ENCODE data around the gene CD300LD. TPM values are rescaled to one million over a fixed set of nuclear protein-coding genes. Genes with fewer than 3 reads are reported as not detected.

CD300LD gene
- total RNA-seq, 3 donors from 2014 or later (not counting 1 experiment from before 2014, with no cell fraction given), result not detected

DNA sequence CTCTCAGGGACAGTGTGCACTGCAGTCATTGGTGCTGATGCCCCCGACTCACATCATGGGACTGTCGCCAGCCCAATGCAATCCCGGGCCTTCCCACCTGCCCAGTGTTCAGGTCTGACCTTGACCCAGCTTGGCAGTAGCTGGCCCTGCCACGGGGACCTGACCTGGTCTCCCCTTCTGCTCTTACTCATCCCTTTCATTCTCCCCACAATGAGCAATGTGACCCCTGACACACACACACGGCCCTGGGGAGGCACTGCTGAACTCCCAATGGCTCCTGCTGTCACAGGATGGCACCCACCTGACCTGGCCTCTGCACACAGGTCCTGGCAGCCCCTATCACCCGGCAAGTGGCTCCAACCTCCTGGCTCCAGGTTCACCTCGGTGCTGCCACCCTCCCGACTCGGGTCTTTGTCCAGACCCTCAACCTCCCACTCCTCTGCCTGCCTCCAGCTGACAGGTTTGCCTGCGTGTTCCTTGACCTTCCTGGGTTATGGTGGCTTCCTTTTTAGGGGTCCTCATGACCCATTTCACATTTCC is 52.7 kb downstream of the CD300LD start:
- no peaks in the 10 kb centered on the region for H3K9me3 Mint-ChIP-seq
- TF ChIP-seq CTCF (IDR thresholded peaks at IDR 0.05), result no peak
- H3K27ac Mint-ChIP-seq, result peak overlapping the region in 1 of 2 donors; percentile 5
- 76% methylated on average over 10 of the region's 10 CpGs for WGBS (ENCODE audit: insufficient coverage)
- Histone ChIP-seq H3K9me3 (ENCODE audit: control insufficient read depth, insufficient read depth, low read length) (no peaks in the 10 kb centered on the region), H3K4me3 (ENCODE audit: low read length) (no peak overlapping the region), H3K27me3 (ENCODE audit: control insufficient read depth, insufficient read depth, low read length) (no peaks in the 10 kb centered on the region), H3K36me3 (ENCODE audit: control insufficient read depth, insufficient read depth, low read length) (peaks cover 3% of the 10 kb centered on the region), H3K27ac (ENCODE audit: low read length) (no peak overlapping the region), H3K4me1 (ENCODE audit: control insufficient read depth, insufficient read depth, low read length) (peaks cover 13% of the 10 kb centered on the region)
- ATAC-seq (no peak), DNase-seq (no peak)
- no peak overlapping the region for H3K4me3 Mint-ChIP-seq
- peaks cover 0 to 9% of the 10 kb centered on the region in 2 donors for H3K27me3 Mint-ChIP-seq (ENCODE audit: low read depth in 2 of 2)
- intact Hi-C loops (cut with micrococcal nuclease), result no loop called here
- peaks cover 5 to 18% of the 10 kb centered on the region in 2 donors for H3K4me1 Mint-ChIP-seq
- no peaks in the 10 kb centered on the region for H3K36me3 Mint-ChIP-seq

DNA sequence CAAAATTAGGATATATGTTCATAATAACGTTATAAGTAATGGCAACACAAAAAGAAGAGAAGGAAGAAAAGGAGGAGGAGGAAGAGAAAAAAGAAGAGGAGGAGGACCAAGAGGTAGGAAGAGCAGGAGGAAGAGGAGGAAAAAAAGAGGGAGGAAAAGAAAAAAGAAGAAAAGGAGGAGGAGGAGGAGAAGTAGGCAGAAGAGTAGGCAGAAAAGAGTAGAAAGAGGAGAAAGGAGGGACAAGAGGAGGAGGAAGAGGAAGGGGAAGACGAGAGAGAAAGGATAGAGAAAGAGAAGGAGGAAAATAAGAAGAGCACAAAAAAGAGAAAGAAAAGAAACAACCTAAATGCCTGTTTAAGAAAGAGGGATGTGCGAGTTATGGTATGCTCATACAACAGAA is 55.2 kb downstream of the CD300LD start:
- ATAC-seq (no peak), DNase-seq (no peak)
- 79% methylated on average over 3 of the region's 3 CpGs for WGBS (ENCODE audit: insufficient coverage)
- peaks cover 0 to 9% of the 10 kb centered on the region in 2 donors for H3K27me3 Mint-ChIP-seq (ENCODE audit: low read depth in 2 of 2)
- Histone ChIP-seq H3K4me3 (ENCODE audit: low read length) (no peak overlapping the region), H3K36me3 (ENCODE audit: control insufficient read depth, insufficient read depth, low read length) (no peaks in the 10 kb centered on the region), H3K9me3 (ENCODE audit: control insufficient read depth, insufficient read depth, low read length) (no peaks in the 10 kb centered on the region), H3K27ac (ENCODE audit: low read length) (no peak overlapping the region), H3K27me3 (ENCODE audit: control insufficient read depth, insufficient read depth, low read length) (no peaks in the 10 kb centered on the region), H3K4me1 (ENCODE audit: control insufficient read depth, insufficient read depth, low read length) (peaks cover 11% of the 10 kb centered on the region)
- no peaks in the 10 kb centered on the region for H3K36me3 Mint-ChIP-seq
- intact Hi-C loops (cut with micrococcal nuclease), result no loop called here
- peaks cover 16 to 19% of the 10 kb centered on the region in 2 donors for H3K4me1 Mint-ChIP-seq
- no peaks in the 10 kb centered on the region for H3K9me3 Mint-ChIP-seq
- H3K27ac Mint-ChIP-seq, result no peak overlapping the region
- no peak for TF ChIP-seq CTCF (IDR thresholded peaks at IDR 0.05)
- H3K4me3 Mint-ChIP-seq, result no peak overlapping the region

- Histone ChIP-seq H3K27me3 (ENCODE audit: control insufficient read depth, insufficient read depth, low read length) (no peaks in the 10 kb centered on the region), H3K27ac (ENCODE audit: low read length) (peak overlapping the region; percentile 46), H3K4me3 (ENCODE audit: low read length) (peak overlapping the region; percentile 47), H3K36me3 (ENCODE audit: control insufficient read depth, insufficient read depth, low read length) (no peaks in the 10 kb centered on the region), H3K9me3 (ENCODE audit: control insufficient read depth, insufficient read depth, low read length) (no peaks in the 10 kb centered on the region), H3K4me1 (ENCODE audit: control insufficient read depth, insufficient read depth, low read length) (peaks cover 27% of the 10 kb centered on the region)
- no peaks in the 10 kb centered on the region for H3K36me3 Mint-ChIP-seq
- intact Hi-C loops (cut with micrococcal nuclease), result loop anchor here (2.0 to 5.0 kb wide), 2 partner anchors 17 to 330 kb away; partner anchors contain the start of gene RPL38
- peaks cover 34 to 39% of the 10 kb centered on the region in 2 donors for H3K4me1 Mint-ChIP-seq
- H3K27ac Mint-ChIP-seq, result peak overlapping the region; percentile 69 to 89
- H3K9me3 Mint-ChIP-seq, result no peaks in the 10 kb centered on the region
- H3K4me3 Mint-ChIP-seq, result peak overlapping the region; percentile 88
- no peak for TF ChIP-seq CTCF (IDR thresholded peaks at IDR 0.05)
- WGBS (ENCODE audit: insufficient coverage), result 25% methylated on average over 8 of the region's 10 CpGs
- H3K27me3 Mint-ChIP-seq (ENCODE audit: low read depth in 2 of 2), result peaks cover 0 to 4% of the 10 kb centered on the region in 2 donors
- ATAC-seq, result peak; percentile 76 to 87 (median 76)
- DNase-seq, result peak; percentile 23 to 49
Measured at GRCh38 chr17:74532115-74532514, 60.0 kb downstream of the CD300LD start.

Data from natural killer cell (primary cell).